ENCODE data around the gene SCN3A. TPM values are rescaled to one million over a fixed set of nuclear protein-coding genes. Genes with fewer than 3 reads are reported as not detected.

The SCN3A gene
- total and polyA plus RNA-seq, 2 of the 13 experiments (the other 11 are each of a cell fraction or from before 2014, with no cell fraction given): not detected

- BruUV-seq (replicated peaks): no TSS peak
- Histone ChIP-seq H3K4me2 (ENCODE audit: low read depth, low read length) (no peak overlapping the region), H3K9ac (ENCODE audit: insufficient read depth, low read depth, low read length) (no peak overlapping the region), H3K27me3 (ENCODE audit: control insufficient read depth in 1 of 2, insufficient read depth in 2 of 2, low read length in 2 of 2) (no peaks in the 10 kb centered on the region), H3K79me2 (ENCODE audit: insufficient read depth, low read length) (no peaks in the 10 kb centered on the region), H2AFZ (ENCODE audit: low read length) (no peak overlapping the region), H3K27ac (ENCODE audit: extremely low read length, insufficient read depth, low read length) (no peak overlapping the region), H3K9me3 (ENCODE audit: low read length) (no peaks in the 10 kb centered on the region), H3K4me1 (ENCODE audit: insufficient read depth, low read length) (no peaks in the 10 kb centered on the region), H3K4me3 (replicated peaks in 1 of 3; ENCODE audit: insufficient read depth in 1 of 3, low read depth in 2 of 3, low read length in 3 of 3) (no peak overlapping the region), H3K36me3 (replicated peaks in 1 of 2; ENCODE audit: control insufficient read depth in 1 of 2, insufficient read depth in 2 of 2, low read length in 2 of 2) (no peaks in the 10 kb centered on the region), H4K20me1 (ENCODE audit: insufficient read depth, low read length) (no peaks in the 10 kb centered on the region)
- FAIRE-seq (no peak), ATAC-seq (no peak), DNase-seq (ENCODE audit: low spot score) (no peak)
- CTCF ChIA-PET (ENCODE audit: low intra/inter-chr PET ratio, low total read pairs): no interaction called here
- intact Hi-C loops (cut with micrococcal nuclease; ENCODE audit: unreplicated experiment): no loop called here
- in situ Hi-C loops (cut with HindIII; ENCODE audit: extremely low pct_ligation_motif_present, low pct_unique_long_range_greater_than_20kb): no loop called here
- POLR2A ChIA-PET: no interaction called here
- TF ChIP-seq EZH2 (conservative IDR thresholded peaks at IDR 0.05; ENCODE audit: low read depth, low read length): no peak
- TF ChIP-seq, protein P1, sequence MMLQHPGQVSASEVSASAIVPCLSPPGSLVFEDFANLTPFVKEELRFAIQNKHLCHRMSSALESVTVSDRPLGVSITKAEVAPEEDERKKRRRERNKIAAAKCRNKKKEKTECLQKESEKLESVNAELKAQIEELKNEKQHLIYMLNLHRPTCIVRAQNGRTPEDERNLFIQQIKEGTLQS (CRISPR knock-in tag; IDR thresholded peaks at IDR 0.05): no peak
- no peak for TF ChIP-seq UBTF (CRISPR knock-in tag; IDR thresholded peaks at IDR 0.05)
- no peak for TF ChIP-seq REXO4 (CRISPR knock-in tag; IDR thresholded peaks at IDR 0.05; ENCODE audit: borderline replicate concordance)
- no peak for TF ChIP-seq TRIM22 (IDR thresholded peaks at IDR 0.05)
- TF ChIP-seq HCFC1 (IDR thresholded peaks at IDR 0.05; ENCODE audit: low read depth, low read length): no peak
- no peak for TF ChIP-seq MTF2 (CRISPR knock-in tag; IDR thresholded peaks at IDR 0.05; ENCODE audit: borderline replicate concordance)
- TF ChIP-seq TEAD2 (CRISPR knock-in tag; IDR thresholded peaks at IDR 0.05): no peak
- TF ChIP-seq MIXL1 (CRISPR knock-in tag; IDR thresholded peaks at IDR 0.05): no peak
- no peak for TF ChIP-seq NFKB2 (CRISPR knock-in tag; IDR thresholded peaks at IDR 0.05; ENCODE audit: borderline replicate concordance)
- TF ChIP-seq, protein P2, sequence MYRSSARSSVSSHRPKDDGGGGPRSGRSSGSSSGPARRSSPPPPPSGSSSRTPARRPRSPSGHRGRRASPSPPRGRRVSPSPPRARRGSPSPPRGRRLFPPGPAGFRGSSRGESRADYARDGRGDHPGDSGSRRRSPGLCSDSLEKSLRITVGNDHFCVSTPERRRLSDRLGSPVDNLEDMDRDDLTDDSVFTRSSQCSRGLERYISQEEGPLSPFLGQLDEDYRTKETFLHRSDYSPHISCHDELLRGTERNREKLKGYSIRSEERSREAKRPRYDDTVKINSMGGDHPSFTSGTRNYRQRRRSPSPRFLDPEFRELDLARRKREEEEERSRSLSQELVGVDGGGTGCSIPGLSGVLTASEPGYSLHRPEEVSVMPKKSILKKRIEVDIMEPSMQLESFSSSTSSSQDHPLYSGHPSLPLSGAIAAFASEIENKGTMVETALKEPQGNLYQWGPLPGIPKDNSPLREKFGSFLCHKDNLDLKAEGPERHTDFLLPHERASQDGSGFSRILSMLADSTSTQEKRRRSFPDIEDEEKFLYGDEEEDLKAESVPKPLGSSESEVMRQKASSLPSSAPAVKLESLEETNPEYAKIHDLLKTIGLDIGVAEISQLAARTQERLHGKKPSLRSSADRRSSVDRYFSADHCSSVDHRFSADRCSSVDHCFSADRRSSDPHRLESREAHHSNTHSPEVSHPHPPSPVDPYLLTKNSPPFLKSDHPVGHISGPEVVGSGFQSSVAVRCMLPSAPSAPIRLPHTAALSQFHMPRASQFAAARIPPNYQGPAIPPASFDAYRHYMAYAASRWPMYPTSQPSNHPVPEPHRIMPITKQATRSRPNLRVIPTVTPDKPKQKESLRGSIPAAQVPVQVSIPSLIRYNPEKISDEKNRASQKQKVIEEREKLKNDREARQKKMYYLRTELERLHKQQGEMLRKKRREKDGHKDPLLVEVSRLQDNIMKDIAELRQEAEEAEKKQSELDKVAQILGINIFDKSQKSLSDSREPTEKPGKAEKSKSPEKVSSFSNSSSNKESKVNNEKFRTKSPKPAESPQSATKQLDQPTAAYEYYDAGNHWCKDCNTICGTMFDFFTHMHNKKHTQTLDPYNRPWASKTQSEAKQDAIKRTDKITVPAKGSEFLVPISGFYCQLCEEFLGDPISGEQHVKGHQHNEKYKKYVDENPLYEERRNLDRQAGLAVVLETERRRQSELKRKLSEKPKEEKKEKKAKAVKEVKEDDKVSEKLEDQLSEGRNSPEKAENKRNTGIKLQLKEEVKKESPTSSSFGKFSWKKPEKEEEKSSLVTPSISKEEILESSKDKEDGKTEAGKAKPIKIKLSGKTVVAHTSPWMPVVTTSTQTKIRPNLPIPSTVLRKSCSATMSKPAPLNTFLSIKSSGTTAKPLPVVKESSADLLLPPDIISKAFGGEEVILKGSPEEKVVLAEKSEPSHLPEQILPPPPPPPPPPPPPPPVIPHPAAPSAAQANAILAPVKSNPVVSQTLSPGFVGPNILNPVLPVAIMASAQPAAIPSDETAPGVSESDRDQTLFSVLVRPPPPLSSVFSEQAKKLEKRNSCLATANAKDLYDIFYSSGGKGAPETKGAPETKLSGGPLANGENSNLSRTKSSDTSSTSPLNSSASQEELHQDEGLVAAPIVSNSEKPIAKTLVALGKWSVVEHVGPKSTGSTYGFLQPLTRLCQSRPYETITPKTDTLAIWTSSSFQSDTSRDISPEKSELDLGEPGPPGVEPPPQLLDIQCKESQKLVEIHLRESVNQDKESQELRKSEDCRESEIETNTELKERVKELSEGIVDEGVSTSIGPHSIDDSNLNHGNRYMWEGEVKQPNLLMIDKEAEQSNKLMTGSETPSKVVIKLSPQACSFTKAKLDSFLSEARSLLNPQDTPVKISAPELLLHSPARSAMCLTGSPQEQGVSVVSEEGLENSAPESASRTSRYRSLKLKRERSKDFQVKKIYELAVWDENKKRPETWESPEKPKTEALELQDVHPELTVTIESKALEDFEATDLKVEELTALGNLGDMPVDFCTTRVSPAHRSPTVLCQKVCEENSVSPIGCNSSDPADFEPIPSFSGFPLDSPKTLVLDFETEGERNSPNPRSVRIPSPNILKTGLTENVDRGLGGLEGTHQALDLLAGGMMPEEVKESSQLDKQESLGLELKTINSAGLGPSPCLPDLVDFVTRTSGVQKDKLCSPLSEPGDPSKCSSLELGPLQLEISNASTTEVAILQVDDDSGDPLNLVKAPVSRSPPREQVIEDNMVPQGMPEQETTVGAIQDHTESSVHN (CRISPR knock-in tag; IDR thresholded peaks at IDR 0.05): no peak
- TF ChIP-seq CC2D1A (CRISPR knock-in tag; IDR thresholded peaks at IDR 0.05): no peak
- TF ChIP-seq, protein P3, sequence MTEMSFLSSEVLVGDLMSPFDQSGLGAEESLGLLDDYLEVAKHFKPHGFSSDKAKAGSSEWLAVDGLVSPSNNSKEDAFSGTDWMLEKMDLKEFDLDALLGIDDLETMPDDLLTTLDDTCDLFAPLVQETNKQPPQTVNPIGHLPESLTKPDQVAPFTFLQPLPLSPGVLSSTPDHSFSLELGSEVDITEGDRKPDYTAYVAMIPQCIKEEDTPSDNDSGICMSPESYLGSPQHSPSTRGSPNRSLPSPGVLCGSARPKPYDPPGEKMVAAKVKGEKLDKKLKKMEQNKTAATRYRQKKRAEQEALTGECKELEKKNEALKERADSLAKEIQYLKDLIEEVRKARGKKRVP (CRISPR knock-in tag; IDR thresholded peaks at IDR 0.05): no peak
These were observed 49.3 kb upstream of the SCN3A start for GRCh38 chr2:165253178-165253577.

Measured in HepG2 (cell line).